Measurements from ENCODE around the gene UQCR10.

UQCR10 gene

DNA sequence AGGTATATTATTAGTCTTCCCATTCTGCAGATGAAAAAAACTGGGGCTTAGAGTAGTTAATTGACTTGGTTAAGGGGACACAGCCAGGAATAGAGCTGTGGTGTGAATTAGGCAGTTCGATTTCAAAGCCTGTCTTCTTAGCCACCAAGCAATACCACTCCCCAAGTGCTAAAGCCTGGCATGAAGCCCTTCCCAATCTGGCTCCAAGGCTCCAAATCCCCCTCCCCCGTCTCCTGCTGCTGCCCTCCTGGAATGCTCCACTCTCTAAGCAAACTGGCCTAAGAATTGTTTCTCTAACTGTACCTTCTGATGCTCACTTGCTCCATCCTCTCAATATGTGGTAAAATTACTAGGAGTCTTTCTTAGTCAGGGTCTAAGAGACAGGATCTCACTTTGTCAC lies 52.3 kb downstream of the UQCR10 start:
- ChIA-PET CTCF (no interaction called here), POLR2A (no interaction called here)
- TF ChIP-seq, protein P1, sequence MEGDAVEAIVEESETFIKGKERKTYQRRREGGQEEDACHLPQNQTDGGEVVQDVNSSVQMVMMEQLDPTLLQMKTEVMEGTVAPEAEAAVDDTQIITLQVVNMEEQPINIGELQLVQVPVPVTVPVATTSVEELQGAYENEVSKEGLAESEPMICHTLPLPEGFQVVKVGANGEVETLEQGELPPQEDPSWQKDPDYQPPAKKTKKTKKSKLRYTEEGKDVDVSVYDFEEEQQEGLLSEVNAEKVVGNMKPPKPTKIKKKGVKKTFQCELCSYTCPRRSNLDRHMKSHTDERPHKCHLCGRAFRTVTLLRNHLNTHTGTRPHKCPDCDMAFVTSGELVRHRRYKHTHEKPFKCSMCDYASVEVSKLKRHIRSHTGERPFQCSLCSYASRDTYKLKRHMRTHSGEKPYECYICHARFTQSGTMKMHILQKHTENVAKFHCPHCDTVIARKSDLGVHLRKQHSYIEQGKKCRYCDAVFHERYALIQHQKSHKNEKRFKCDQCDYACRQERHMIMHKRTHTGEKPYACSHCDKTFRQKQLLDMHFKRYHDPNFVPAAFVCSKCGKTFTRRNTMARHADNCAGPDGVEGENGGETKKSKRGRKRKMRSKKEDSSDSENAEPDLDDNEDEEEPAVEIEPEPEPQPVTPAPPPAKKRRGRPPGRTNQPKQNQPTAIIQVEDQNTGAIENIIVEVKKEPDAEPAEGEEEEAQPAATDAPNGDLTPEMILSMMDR (IDR thresholded peaks at IDR 0.05; ENCODE audit: insufficient read depth, low read length, missing control alignments): no peak
- DNase-seq (ENCODE audit: low read depth, low spot score): no peak
- H3K4me3 ChIP-seq (ENCODE audit: low read depth, low read length): no peak overlapping the region

All from AG04449 (cell line).